IPS-18a (cell line): ENCODE measurements around the gene NAT10.

ENCODE experiments used
- H3K27ac ChIP-seq: one replicate; pipeline ENCODE4 v1.5.1; 2013; ENCODE audit warnings: low read length
- H3K27me3 ChIP-seq: one replicate; pipeline ENCODE4 v1.6.1; 2013; ENCODE audit warnings: mild to moderate bottlenecking, low read length; ENCODE audit not compliant: control insufficient read depth, insufficient read depth
- H3K36me3 ChIP-seq: one replicate; pipeline ENCODE4 v1.6.1; 2013; ENCODE audit warnings: low read depth, low read length; ENCODE audit not compliant: control insufficient read depth
- H3K4me1 ChIP-seq: one replicate; pipeline ENCODE4 v1.6.1; 2013; ENCODE audit warnings: low read depth, low read length; ENCODE audit not compliant: control insufficient read depth
- H3K4me3 ChIP-seq: one replicate; pipeline ENCODE4 v1.5.1; 2013; ENCODE audit warnings: low read length
- H3K9ac ChIP-seq: one replicate; pipeline ENCODE4 v1.6.1; 2013; ENCODE audit warnings: mild to moderate bottlenecking, low read length, moderate library complexity
- H3K9me3 ChIP-seq: one replicate; pipeline ENCODE4 v1.6.1; 2013; ENCODE audit warnings: low read depth, low read length; ENCODE audit not compliant: control insufficient read depth

The NAT10 gene

DNA sequence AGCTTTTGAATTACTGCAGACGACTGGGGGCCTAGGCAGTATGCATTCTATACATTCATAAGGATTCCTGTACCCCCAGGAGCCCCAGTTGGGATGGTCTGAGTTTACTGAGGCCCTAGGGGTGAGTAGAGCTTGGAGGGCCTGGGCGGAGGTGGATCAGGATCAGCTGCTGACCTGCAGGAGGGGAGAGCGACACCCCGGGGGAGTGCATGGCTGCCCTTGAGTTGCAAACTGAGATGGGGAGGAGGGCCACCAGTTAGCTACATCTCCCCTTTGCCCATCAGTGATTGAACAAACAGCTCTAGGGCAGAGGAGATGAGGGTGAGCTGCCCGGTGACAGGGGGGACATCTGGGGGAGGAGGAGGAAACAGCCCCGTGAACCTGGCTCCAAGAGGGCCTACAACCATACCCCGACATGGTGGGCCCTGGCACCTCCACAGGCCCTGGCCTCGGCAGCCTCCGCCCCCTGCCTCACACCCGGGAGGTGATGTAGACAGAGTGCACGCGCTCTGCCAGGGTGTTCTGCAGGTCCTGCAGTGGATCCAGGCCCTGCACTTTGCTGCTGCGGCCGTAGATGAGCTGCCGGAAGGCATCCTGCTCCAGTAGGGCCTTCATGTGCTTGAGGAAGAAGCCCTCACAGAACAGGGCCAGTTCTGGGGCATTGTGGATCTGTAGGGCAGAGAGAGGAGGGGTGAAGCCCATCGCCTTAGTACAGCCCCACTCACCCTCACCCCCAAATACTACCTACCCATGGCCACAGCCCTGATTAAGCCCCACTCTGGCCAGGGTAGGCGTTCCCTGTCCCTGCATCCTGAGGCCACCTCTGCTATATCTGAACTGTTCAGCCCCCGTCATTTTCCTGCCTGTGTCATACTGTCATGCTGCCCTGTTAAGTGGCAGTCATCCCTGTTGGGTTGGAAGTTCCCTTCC, 46.8 kb downstream of the NAT10 start:
- peaks cover 16% of the 10 kb centered on the region for H3K36me3 ChIP-seq

DNA sequence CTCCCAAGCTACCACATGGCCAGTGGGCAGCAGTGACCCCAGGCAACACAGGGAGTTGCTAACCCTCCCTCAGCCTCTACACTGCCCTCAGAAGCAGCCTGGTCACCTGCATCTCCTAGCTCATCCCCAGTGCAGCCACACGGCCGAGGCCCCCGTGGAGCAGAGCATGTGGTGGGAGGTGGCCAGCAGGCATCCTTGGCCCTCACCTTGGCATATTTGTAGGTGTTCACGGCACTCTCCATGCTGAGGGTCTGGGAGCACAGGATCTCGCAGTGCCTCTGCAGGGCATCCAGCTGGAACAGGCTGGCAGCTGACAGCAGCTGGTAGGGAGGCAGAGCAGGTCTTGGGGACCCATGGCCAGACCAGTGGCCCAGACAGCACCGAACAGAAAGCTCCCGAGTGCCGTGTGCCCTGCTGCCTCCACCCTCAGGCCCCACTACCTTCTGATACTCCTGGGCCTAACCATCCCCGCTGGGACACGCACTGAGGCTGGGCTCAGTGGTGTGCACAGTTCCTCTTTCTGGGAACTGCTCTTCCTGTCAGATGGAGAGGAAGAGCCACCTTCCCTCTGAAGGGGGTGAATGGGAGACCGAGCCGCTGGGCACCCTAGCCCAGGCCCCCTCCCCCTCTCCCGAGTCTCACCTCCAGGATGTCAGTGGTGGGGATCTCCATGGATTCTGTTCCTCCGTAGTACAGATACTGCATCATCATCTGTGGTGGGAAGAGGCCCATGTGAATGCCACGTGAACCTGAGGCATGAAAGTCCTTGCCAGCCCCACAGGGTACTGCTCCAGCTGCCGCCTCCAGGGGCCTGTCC, 48.8 kb downstream of the NAT10 start:
- Histone ChIP-seq H3K9me3 (no peaks in the 10 kb centered on the region), H3K36me3 (peaks cover 5% of the 10 kb centered on the region), H3K9ac (no peak overlapping the region), H3K4me1 (no peaks in the 10 kb centered on the region), H3K27me3 (no peaks in the 10 kb centered on the region), H3K4me3 (no peak overlapping the region), H3K27ac (no peak overlapping the region)

More for the DNA sequence above, 46.8 kb downstream of the NAT10 start:
- Histone ChIP-seq H3K9me3 (no peaks in the 10 kb centered on the region), H3K4me1 (no peaks in the 10 kb centered on the region), H3K27me3 (no peaks in the 10 kb centered on the region), H3K9ac (no peak overlapping the region), H3K27ac (no peak overlapping the region), H3K4me3 (no peak overlapping the region)

DNA sequence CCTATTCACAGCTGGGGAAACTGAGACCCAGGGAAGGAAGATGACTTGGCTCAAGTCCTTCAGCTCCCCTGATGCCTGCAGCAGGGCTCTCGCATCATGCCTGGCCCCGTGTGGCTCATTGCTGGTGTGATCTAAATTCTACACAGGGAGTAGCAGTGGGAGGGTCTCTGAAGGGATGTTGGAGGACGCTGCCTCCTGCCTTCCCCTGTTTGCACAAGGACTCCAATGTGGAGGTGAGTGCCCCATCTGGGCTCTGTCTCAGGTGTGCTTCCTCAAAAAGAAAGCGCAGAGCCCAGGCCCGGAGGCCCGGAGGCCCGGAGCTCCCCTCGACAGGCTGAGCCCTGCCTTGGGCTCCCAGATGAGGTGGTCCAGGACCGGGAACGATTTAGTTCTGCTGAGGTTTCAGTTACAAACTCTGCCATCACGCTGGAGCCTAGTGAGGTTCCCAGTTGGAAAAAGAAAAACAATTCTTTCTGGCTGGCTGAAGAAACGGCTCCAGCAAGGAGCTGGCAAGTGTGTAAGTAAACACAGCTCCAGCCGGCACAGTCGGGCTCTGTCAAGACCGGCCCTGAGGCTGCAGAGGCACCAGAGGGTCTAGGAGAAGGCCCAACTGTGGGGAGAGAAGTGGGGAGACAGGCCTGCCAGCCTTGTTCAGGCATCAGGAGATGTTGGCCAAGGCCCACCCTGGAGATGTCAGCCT, 49.8 kb downstream of the NAT10 start:
- Histone ChIP-seq H3K4me1 (no peaks in the 10 kb centered on the region), H3K9ac (no peak overlapping the region), H3K9me3 (no peaks in the 10 kb centered on the region), H3K4me3 (no peak overlapping the region), H3K36me3 (peaks cover 5% of the 10 kb centered on the region), H3K27me3 (no peaks in the 10 kb centered on the region), H3K27ac (no peak overlapping the region)

GRCh38 chr11:34155757-34156062, 50.3 kb downstream of the NAT10 start:
- Histone ChIP-seq H3K27ac (no peak overlapping the region), H3K4me3 (no peak overlapping the region), H3K9me3 (no peaks in the 10 kb centered on the region), H3K27me3 (no peaks in the 10 kb centered on the region), H3K9ac (no peak overlapping the region), H3K36me3 (peaks cover 5% of the 10 kb centered on the region), H3K4me1 (no peaks in the 10 kb centered on the region)

DNA sequence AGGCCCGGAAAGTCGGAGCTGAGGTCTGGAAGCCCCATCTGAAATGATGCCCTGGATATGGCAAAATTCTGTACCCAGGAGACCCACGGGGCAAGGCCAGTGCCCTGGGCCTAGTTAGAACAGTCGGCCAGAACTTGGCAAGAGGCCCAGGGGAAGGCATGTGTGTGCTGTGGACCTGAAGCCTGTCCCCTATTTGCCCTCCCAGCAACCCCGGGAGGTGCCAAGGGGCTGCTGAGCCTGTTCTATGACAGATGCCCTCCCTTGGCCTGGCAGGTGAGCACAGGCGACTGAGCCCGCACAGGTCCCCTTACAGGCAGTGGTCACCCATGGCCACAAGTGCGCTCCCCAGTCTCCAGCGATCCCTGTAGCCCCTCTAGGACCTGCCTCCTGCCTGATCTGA, 51.7 kb downstream of the NAT10 start:
- H3K4me1 ChIP-seq: no peaks in the 10 kb centered on the region
- H3K27ac ChIP-seq: no peak overlapping the region

GRCh38 chr11:34158661-34159060, 53.2 kb downstream of the NAT10 start:
- no peaks in the 10 kb centered on the region for H3K4me1 ChIP-seq
- no peaks in the 10 kb centered on the region for H3K27me3 ChIP-seq
- no peak overlapping the region for H3K27ac ChIP-seq
- H3K36me3 ChIP-seq: no peaks in the 10 kb centered on the region
- H3K9me3 ChIP-seq: no peaks in the 10 kb centered on the region
- no peak overlapping the region for H3K4me3 ChIP-seq
- no peak overlapping the region for H3K9ac ChIP-seq

More for the DNA sequence above, 51.7 kb downstream of the NAT10 start:
- Histone ChIP-seq H3K4me3 (no peak overlapping the region), H3K9ac (no peak overlapping the region), H3K36me3 (peaks cover 5% of the 10 kb centered on the region), H3K27me3 (no peaks in the 10 kb centered on the region), H3K9me3 (no peaks in the 10 kb centered on the region)

DNA sequence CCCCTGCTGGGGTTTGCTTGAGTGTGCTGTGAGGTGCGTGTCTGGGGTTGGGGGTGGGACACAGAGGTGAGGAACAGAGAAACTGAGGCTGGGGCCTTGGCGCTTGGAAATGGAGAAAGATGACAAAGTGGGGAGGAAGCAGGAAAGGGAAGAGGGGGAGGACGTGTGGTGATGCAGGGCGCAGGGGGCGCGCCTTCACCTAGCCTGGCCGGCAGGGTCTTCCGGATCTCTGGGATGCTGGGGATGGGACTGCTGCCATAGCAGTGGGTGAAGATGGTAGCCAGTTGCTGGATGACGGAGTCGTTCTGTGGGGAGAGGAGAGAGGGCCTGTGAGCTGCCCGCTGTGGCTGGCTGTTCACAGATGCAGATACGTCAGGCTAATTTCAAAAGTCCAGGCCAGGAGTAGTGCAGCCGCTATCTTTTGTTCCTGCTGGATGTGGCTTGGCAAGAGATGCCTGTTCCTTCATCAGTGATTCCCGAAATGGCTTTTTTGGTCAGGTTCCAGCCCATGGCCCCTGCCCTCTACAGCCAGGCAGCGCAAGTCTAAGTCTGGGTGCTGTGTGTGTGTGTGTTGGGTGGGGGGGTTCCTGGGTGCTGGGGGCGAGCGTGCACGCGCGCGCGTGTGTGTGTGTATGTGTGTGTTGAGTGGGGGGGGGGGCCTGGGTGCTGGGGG, 54.8 kb downstream of the NAT10 start:
- Histone ChIP-seq H3K36me3 (no peaks in the 10 kb centered on the region), H3K9ac (no peak overlapping the region), H3K27ac (no peak overlapping the region), H3K4me1 (no peaks in the 10 kb centered on the region), H3K4me3 (no peak overlapping the region), H3K9me3 (no peaks in the 10 kb centered on the region), H3K27me3 (no peaks in the 10 kb centered on the region)

- H3K36me3 ChIP-seq: no peaks in the 10 kb centered on the region
- no peak overlapping the region for H3K27ac ChIP-seq
Observed at GRCh38 chr11:34160791-34161190, 55.4 kb downstream of the NAT10 start.

DNA sequence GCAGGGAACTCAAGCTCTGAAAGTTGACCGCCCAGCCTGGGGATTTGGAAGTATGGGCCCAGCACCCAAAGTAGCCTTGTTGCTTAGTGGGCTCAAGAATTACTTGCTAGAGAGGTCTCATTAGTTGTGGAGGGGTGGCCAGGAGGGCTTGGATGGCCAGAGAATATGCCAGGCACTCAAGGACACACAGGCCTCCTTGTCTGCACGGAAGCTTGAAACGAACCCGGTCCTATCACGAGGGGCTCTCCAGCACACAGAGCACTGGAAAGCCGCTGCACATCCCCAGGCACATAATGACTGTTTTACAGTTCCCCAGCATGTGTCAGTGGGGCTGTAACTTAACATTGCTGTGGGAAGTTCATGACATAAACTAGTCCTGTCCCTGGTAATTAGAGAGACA, 55.9 kb downstream of the NAT10 start:
- Histone ChIP-seq H3K27ac (no peak overlapping the region), H3K36me3 (no peaks in the 10 kb centered on the region), H3K4me1 (no peaks in the 10 kb centered on the region), H3K27me3 (no peaks in the 10 kb centered on the region), H3K9me3 (no peaks in the 10 kb centered on the region), H3K4me3 (no peak overlapping the region), H3K9ac (no peak overlapping the region)

More at GRCh38 chr11:34160791-34161190, 55.4 kb downstream of the NAT10 start:
- Histone ChIP-seq H3K4me1 (no peaks in the 10 kb centered on the region), H3K4me3 (no peak overlapping the region), H3K9me3 (no peaks in the 10 kb centered on the region), H3K27me3 (no peaks in the 10 kb centered on the region), H3K9ac (no peak overlapping the region)

GRCh38 chr11:34161812-34162492, 56.5 kb downstream of the NAT10 start:
- H3K27ac ChIP-seq: no peak overlapping the region
- no peaks in the 10 kb centered on the region for H3K9me3 ChIP-seq
- no peak overlapping the region for H3K4me3 ChIP-seq
- H3K36me3 ChIP-seq: no peaks in the 10 kb centered on the region
- H3K27me3 ChIP-seq: no peaks in the 10 kb centered on the region
- no peaks in the 10 kb centered on the region for H3K4me1 ChIP-seq
- no peak overlapping the region for H3K9ac ChIP-seq

DNA sequence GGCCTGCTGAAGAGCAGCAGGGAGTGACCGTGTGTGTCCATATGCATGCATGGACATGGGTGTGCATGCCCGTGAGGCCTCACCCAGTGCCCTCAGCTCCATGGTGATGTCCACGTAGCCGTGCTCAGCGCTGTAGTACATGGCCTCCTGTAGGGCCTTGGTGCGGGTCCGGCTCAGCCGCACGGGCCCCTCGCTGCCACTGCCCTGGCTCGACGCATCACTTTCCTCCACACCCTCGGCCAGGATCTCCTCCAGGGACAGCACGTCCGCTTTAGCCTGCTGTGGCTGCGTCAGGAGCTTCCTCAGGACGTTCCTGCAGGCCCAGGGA, 57.0 kb downstream of the NAT10 start:
- H3K36me3 ChIP-seq: no peaks in the 10 kb centered on the region
- no peak overlapping the region for H3K27ac ChIP-seq
- no peaks in the 10 kb centered on the region for H3K27me3 ChIP-seq
- H3K4me3 ChIP-seq: no peak overlapping the region
- H3K4me1 ChIP-seq: no peaks in the 10 kb centered on the region
- H3K9ac ChIP-seq: no peak overlapping the region
- H3K9me3 ChIP-seq: no peaks in the 10 kb centered on the region
